ENCODE data around the gene CDH11. TPM values are rescaled to one million over a fixed set of nuclear protein-coding genes. Genes with fewer than 3 reads are reported as not detected.

The CDH11 gene
- polyA plus RNA-seq, 4 donors = 0.22 to 25.1 (median 1.6) TPM

GRCh38 chr16:65120461-65120830 is 1.4 kb downstream of the CDH11 start:
- WGBS, 3 donors = 5 to 13% (median 10%) methylated on average over 18 of the region's 18 CpGs
- FAIRE-seq (no peak), DNase-seq (no peak)
- H3K36me3 ChIP-seq (ENCODE audit: control insufficient read depth in 3 of 3, insufficient read depth in 2 of 3, low read depth in 1 of 3, low read length in 3 of 3) = no peaks in the 10 kb centered on the region
- peaks cover 0 to 4% (median 0%) of the 10 kb centered on the region in 3 donors for H3K4me1 ChIP-seq (ENCODE audit: control insufficient read depth in 3 of 3, insufficient read depth in 2 of 3, low read depth in 1 of 3, low read length in 2 of 3)
- no peaks in the 10 kb centered on the region for H3K9me3 ChIP-seq (ENCODE audit: control insufficient read depth in 2 of 2, insufficient read depth in 1 of 2, low read depth in 1 of 2, low read length in 1 of 2)
- peak overlapping the region; percentile 35 to 77 (median 72) for H3K27ac ChIP-seq (ENCODE audit: low read depth in 1 of 3, low read length in 2 of 3)
- H3K27me3 ChIP-seq (ENCODE audit: control insufficient read depth in 3 of 3, insufficient read depth in 3 of 3, low read length in 3 of 3) = peaks cover 10 to 52% (median 10%) of the 10 kb centered on the region in 3 donors
- H3K4me3 ChIP-seq (ENCODE audit: low read depth in 1 of 3, low read length in 3 of 3) = peak overlapping the region; percentile 12 to 79 (median 30)

DNA sequence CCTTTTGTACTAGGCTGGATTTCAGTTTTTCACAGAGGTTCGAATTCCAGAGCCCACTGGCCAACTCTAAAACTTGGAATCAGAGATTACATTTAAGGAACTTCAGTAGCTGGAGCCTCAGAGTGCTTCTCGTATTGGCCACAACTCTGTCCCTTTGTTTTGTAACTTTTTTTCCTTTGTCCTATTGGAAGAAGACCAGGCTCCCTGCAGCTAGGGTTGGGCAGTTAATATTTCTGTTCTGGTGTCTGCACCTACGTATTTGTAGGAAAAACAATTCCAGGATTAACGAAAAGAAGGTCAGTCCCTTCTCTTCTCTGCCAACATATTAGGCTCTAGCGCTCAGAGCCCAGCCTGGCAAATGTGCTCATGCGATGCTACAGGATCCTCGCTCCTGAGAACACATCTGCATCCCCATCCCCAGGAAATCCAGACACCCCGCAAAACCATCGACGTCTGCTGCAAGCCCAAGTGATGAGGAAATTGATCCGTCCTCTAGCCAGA is 1.9 kb downstream of the CDH11 start:
- no peak for FAIRE-seq
- H3K4me3 ChIP-seq (ENCODE audit: low read depth in 1 of 3, low read length in 3 of 3) = peak overlapping the region in 1 of 3 donors; percentile 79

DNA sequence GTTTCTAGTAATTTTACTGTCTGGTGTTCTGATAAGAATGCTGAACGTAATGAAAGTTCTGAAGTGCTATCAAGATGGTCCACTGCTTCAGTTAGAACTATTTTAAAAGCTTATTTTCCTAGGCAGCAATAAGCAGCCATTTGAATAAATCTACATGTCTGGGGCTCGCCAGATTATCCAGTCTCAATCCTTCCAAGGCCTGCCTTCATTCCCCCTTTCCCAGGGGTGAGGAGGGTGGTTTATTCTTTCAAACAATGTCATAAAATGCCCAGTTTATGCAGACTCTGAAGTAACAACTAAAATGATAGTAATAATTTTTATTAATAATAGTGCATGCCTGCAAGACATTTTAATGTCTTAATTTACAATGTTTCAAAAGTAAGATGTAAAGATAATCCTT is 2.4 kb downstream of the CDH11 start:
- peaks cover 10 to 51% (median 10%) of the 10 kb centered on the region in 3 donors for H3K27me3 ChIP-seq (ENCODE audit: control insufficient read depth in 3 of 3, insufficient read depth in 3 of 3, low read length in 3 of 3)
- peak overlapping the region in 1 of 3 donors; percentile 79 for H3K4me3 ChIP-seq (ENCODE audit: low read depth in 1 of 3, low read length in 3 of 3)
- H3K9me3 ChIP-seq (ENCODE audit: control insufficient read depth in 2 of 2, insufficient read depth in 1 of 2, low read depth in 1 of 2, low read length in 1 of 2) = no peaks in the 10 kb centered on the region
- peak overlapping the region in 1 of 3 donors; percentile 77 for H3K27ac ChIP-seq (ENCODE audit: low read depth in 1 of 3, low read length in 2 of 3)
- DNase-seq (no peak), FAIRE-seq (no peak)
- H3K4me1 ChIP-seq (ENCODE audit: control insufficient read depth in 3 of 3, insufficient read depth in 2 of 3, low read depth in 1 of 3, low read length in 2 of 3) = no peaks in the 10 kb centered on the region
- H3K36me3 ChIP-seq (ENCODE audit: control insufficient read depth in 3 of 3, insufficient read depth in 2 of 3, low read depth in 1 of 3, low read length in 3 of 3) = no peaks in the 10 kb centered on the region
- 48 to 56% (median 49%) methylated on average over 2 of the region's 2 CpGs for whole genome bisulfite sequencing, 3 donors

More for the DNA sequence above, 1.9 kb downstream of the CDH11 start:
- Histone ChIP-seq H3K27me3 (ENCODE audit: control insufficient read depth in 3 of 3, insufficient read depth in 3 of 3, low read length in 3 of 3) (peaks cover 10 to 52% (median 10%) of the 10 kb centered on the region in 3 donors), H3K36me3 (ENCODE audit: control insufficient read depth in 3 of 3, insufficient read depth in 2 of 3, low read depth in 1 of 3, low read length in 3 of 3) (no peaks in the 10 kb centered on the region), H3K9me3 (ENCODE audit: control insufficient read depth in 2 of 2, insufficient read depth in 1 of 2, low read depth in 1 of 2, low read length in 1 of 2) (no peaks in the 10 kb centered on the region), H3K4me1 (ENCODE audit: control insufficient read depth in 3 of 3, insufficient read depth in 2 of 3, low read depth in 1 of 3, low read length in 2 of 3) (no peaks in the 10 kb centered on the region), H3K27ac (ENCODE audit: low read depth in 1 of 3, low read length in 2 of 3) (peak overlapping the region in 2 of 3 donors; percentile 72 to 77)
- DNase-seq = no peak
- 18 to 32% (median 21%) methylated on average over 11 of the region's 11 CpGs for WGBS, 3 donors

GRCh38 chr16:65118871-65119270 is 3.0 kb downstream of the CDH11 start:
- Histone ChIP-seq H3K36me3 (ENCODE audit: control insufficient read depth in 3 of 3, insufficient read depth in 2 of 3, low read depth in 1 of 3, low read length in 3 of 3) (no peaks in the 10 kb centered on the region), H3K27me3 (ENCODE audit: control insufficient read depth in 3 of 3, insufficient read depth in 3 of 3, low read length in 3 of 3) (peaks cover 10 to 46% (median 10%) of the 10 kb centered on the region in 3 donors), H3K4me3 (ENCODE audit: low read depth in 1 of 3, low read length in 3 of 3) (no peak overlapping the region), H3K27ac (ENCODE audit: low read depth in 1 of 3, low read length in 2 of 3) (no peak overlapping the region), H3K4me1 (ENCODE audit: control insufficient read depth in 3 of 3, insufficient read depth in 2 of 3, low read depth in 1 of 3, low read length in 2 of 3) (no peaks in the 10 kb centered on the region), H3K9me3 (ENCODE audit: control insufficient read depth in 2 of 2, insufficient read depth in 1 of 2, low read depth in 1 of 2, low read length in 1 of 2) (no peaks in the 10 kb centered on the region)
- WGBS, 3 donors = 41 to 54% (median 42%) methylated on average over 5 of the region's 5 CpGs
- FAIRE-seq (no peak), DNase-seq (no peak)

DNA sequence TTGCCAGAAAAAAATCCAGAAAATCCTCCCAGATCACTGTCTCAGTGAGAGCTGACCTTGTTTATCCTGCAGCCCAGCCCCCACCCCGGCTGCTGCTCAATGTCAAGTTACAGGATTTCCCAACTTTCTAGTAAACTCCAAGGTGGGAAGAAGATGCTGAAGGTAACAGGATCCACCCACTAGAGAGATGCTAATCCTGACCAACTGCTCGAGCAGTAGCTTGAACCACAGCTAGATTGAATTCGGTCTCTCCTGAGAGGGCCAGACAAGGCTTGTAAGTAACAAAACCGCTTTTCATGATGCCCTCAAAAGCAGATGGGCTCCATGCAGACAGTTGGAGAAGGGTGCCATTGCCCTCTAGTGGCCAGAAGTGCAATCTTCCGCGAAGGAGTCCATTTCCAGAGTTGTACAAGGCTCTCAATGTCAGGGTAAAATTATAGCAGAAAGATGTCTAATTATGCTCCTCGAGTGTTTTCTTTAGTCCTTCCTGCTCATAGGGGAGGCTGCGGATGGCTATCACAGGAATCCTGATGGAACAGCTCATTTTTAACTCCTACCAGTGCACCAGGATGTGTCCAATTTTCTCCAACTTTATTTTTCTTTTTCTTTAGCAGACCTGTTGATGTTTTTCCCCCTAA is 3.9 kb downstream of the CDH11 start:
- Histone ChIP-seq H3K27me3 (ENCODE audit: control insufficient read depth in 3 of 3, insufficient read depth in 3 of 3, low read length in 3 of 3) (peaks cover 9 to 37% (median 10%) of the 10 kb centered on the region in 3 donors), H3K4me3 (ENCODE audit: low read depth in 1 of 3, low read length in 3 of 3) (no peak overlapping the region), H3K4me1 (ENCODE audit: control insufficient read depth in 3 of 3, insufficient read depth in 2 of 3, low read depth in 1 of 3, low read length in 2 of 3) (no peaks in the 10 kb centered on the region), H3K36me3 (ENCODE audit: control insufficient read depth in 3 of 3, insufficient read depth in 2 of 3, low read depth in 1 of 3, low read length in 3 of 3) (no peaks in the 10 kb centered on the region), H3K27ac (ENCODE audit: low read depth in 1 of 3, low read length in 2 of 3) (no peak overlapping the region), H3K9me3 (ENCODE audit: control insufficient read depth in 2 of 2, insufficient read depth in 1 of 2, low read depth in 1 of 2, low read length in 1 of 2) (no peaks in the 10 kb centered on the region)
- no peak for FAIRE-seq
- peak; percentile 48 to 69 for DNase-seq
- 4 to 6% (median 4%) methylated on average over 8 of the region's 8 CpGs for WGBS, 3 donors

GRCh38 chr16:65116818-65117430 is 4.9 kb downstream of the CDH11 start:
- DNase-seq (no peak), FAIRE-seq (no peak)
- Histone ChIP-seq H3K4me3 (ENCODE audit: low read depth in 1 of 3, low read length in 3 of 3) (no peak overlapping the region), H3K4me1 (ENCODE audit: control insufficient read depth in 3 of 3, insufficient read depth in 2 of 3, low read depth in 1 of 3, low read length in 2 of 3) (no peaks in the 10 kb centered on the region), H3K36me3 (ENCODE audit: control insufficient read depth in 3 of 3, insufficient read depth in 2 of 3, low read depth in 1 of 3, low read length in 3 of 3) (no peaks in the 10 kb centered on the region), H3K27me3 (ENCODE audit: control insufficient read depth in 3 of 3, insufficient read depth in 3 of 3, low read length in 3 of 3) (peaks cover 6 to 29% (median 7%) of the 10 kb centered on the region in 3 donors), H3K27ac (ENCODE audit: low read depth in 1 of 3, low read length in 2 of 3) (no peak overlapping the region), H3K9me3 (ENCODE audit: control insufficient read depth in 2 of 2, insufficient read depth in 1 of 2, low read depth in 1 of 2, low read length in 1 of 2) (no peaks in the 10 kb centered on the region)
- 60 to 71% (median 65%) methylated on average over 5 of the region's 5 CpGs for WGBS, 3 donors

GRCh38 chr16:65116216-65116615 is 5.6 kb downstream of the CDH11 start:
- H3K4me3 ChIP-seq (ENCODE audit: low read depth in 1 of 3, low read length in 3 of 3) = no peak overlapping the region
- DNase-seq = no peak
- H3K4me1 ChIP-seq (ENCODE audit: control insufficient read depth in 3 of 3, insufficient read depth in 2 of 3, low read depth in 1 of 3, low read length in 2 of 3) = no peaks in the 10 kb centered on the region
- H3K36me3 ChIP-seq (ENCODE audit: control insufficient read depth in 3 of 3, insufficient read depth in 2 of 3, low read depth in 1 of 3, low read length in 3 of 3) = no peaks in the 10 kb centered on the region
- H3K27me3 ChIP-seq (ENCODE audit: control insufficient read depth in 3 of 3, insufficient read depth in 3 of 3, low read length in 3 of 3) = peaks cover 6 to 23% (median 7%) of the 10 kb centered on the region in 3 donors
- WGBS, 3 donors = 59 to 69% (median 63%) methylated on average over 4 of the region's 4 CpGs
- no peak for FAIRE-seq
- no peak overlapping the region for H3K27ac ChIP-seq (ENCODE audit: low read depth in 1 of 3, low read length in 2 of 3)
- no peaks in the 10 kb centered on the region for H3K9me3 ChIP-seq (ENCODE audit: control insufficient read depth in 2 of 2, insufficient read depth in 1 of 2, low read depth in 1 of 2, low read length in 1 of 2)

DNA sequence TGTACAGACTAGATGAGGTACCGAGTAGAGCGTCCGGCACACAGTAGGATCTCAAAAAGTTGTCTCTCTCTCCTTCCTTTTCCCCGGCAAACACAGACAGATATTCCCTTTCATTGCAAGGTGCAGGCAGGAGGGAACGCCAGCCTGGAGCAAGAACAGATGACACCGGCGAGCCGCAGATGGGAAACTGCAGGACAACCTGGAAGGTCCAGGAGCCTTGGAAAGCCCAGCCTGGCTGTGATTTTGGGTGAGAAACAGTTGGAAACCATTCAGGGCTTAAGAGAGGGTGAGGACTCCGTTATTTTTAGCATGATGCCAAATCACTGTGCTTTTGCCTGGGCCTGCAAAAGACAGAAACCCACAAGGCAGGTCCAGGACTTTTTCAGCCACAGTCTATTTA is 7.3 kb downstream of the CDH11 start:
- peaks cover 0 to 6% (median 2%) of the 10 kb centered on the region in 3 donors for H3K27me3 ChIP-seq (ENCODE audit: control insufficient read depth in 3 of 3, insufficient read depth in 3 of 3, low read length in 3 of 3)

More for the DNA sequence above, 7.3 kb downstream of the CDH11 start:
- DNase-seq (no peak), FAIRE-seq (no peak)
- Histone ChIP-seq H3K4me1 (ENCODE audit: control insufficient read depth in 3 of 3, insufficient read depth in 2 of 3, low read depth in 1 of 3, low read length in 2 of 3) (no peaks in the 10 kb centered on the region), H3K27ac (ENCODE audit: low read depth in 1 of 3, low read length in 2 of 3) (no peak overlapping the region), H3K36me3 (ENCODE audit: control insufficient read depth in 3 of 3, insufficient read depth in 2 of 3, low read depth in 1 of 3, low read length in 3 of 3) (no peaks in the 10 kb centered on the region), H3K4me3 (ENCODE audit: low read depth in 1 of 3, low read length in 3 of 3) (no peak overlapping the region), H3K9me3 (ENCODE audit: control insufficient read depth in 2 of 2, insufficient read depth in 1 of 2, low read depth in 1 of 2, low read length in 1 of 2) (no peaks in the 10 kb centered on the region)
- WGBS, 3 donors = 82 to 83% (median 82%) methylated on average over 9 of the region's 9 CpGs

Data from small intestine (tissue), 7 donors.